ENCODE results near the gene PCNT. TPM values are rescaled to one million over a fixed set of nuclear protein-coding genes. Genes with fewer than 3 reads are reported as not detected.
A peak's percentile ranks its signal among the peaks of the same experiment; 100 is the strongest.

The PCNT gene
- total RNA-seq, 5 donors from 2014 or later (not counting 1 experiment from before 2014, with no cell fraction given), result 52.8 to 65.0 (median 58.6) TPM

DNA sequence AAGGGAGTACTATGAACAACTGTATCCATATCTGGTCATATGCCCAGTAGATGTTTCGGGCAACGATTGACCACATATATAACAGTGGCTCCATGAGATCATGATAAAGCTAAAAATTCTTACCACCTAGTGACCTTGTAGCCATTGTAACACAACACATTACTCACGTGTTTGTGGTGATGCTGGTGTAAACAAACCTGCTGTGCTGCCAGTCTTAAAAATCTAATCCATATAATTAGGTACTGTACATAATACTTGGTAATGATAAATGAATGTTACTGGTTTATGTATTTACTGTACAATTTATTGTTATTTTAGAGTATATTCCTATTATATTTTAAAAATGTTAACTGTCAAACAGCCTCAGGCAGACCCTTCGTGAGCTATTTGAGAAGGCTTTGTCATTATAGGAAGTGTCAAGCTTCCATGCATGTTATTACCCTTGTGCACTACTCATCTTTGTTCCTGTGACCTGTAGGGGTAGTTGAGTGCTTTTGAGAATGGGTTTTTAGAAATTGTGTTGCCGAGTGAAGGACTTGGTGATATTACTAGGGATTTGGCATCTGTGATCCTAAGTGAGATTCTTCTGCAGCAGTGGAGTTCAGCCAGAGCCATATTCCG, 158.4 kb downstream of the PCNT start:
- H3K9me3 ChIP-seq, result no peaks in the 10 kb centered on the region

DNA sequence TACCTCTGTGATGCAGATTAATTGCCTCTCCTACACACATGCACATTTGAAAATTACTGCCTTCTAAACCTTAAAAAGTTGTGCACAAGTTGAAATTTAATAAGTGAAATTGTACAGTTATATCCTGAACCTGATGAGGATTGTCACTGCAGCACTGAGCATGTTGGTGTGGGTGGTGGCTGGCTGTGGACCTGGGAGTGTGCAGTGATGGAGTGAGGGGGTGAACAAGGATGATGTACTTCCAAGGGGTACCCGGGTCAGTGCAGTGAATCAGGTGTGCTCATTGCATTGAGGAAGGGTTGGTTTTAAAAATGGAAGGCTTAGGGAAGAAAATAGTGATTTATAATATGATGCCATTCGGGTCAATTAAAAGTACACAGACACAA, 158.9 kb downstream of the PCNT start:
- Histone ChIP-seq H3K36me3 (ENCODE audit: control insufficient read depth in 2 of 2, extremely low read depth in 1 of 2, insufficient read depth in 1 of 2, low read length in 1 of 2) (peaks cover 2 to 47% of the 10 kb centered on the region in 2 donors), H3K27me3 (replicated peaks in 1 of 2; ENCODE audit: control insufficient read depth in 2 of 2, extremely low read depth in 1 of 2, insufficient read depth in 2 of 2, low read length in 1 of 2) (no peaks in the 10 kb centered on the region), H3K9me3 (no peaks in the 10 kb centered on the region), H3K27ac (ENCODE audit: low read length) (no peak overlapping the region), H3K4me3 (ENCODE audit: control insufficient read depth in 1 of 2, extremely low read depth in 1 of 2, low read length in 1 of 2) (no peak overlapping the region), H3K4me1 (ENCODE audit: control insufficient read depth in 1 of 2, extremely low read depth in 1 of 2, insufficient read depth in 2 of 2, low read length in 2 of 2) (peaks cover 4 to 11% of the 10 kb centered on the region in 2 experiments)
- Mint-ChIP-seq H3K4me1 (peaks cover 39 to 45% (median 44%) of the 10 kb centered on the region in 3 donors), H3K9me3 (no peaks in the 10 kb centered on the region), H3K27me3 (no peaks in the 10 kb centered on the region), H3K27ac (peak overlapping the region; percentile 3 to 41), H3K36me3 (peaks cover 47% of the 10 kb centered on the region), H3K4me3 (no peak overlapping the region)
- POLR2A ChIA-PET, result no interaction called here
- ATAC-seq (replicated peaks in 1 of 4), result no peak
- no CpG with 5 or more reads among the region's 2 CpGs for WGBS (ENCODE audit: insufficient coverage)
- CTCF ChIA-PET, result no interaction called here
- no peak for DNase-seq

More for the DNA sequence above, 158.4 kb downstream of the PCNT start:
- peaks cover 46% of the 10 kb centered on the region for H3K36me3 Mint-ChIP-seq
- no peak for ATAC-seq (replicated peaks in 1 of 4)
- H3K27me3 Mint-ChIP-seq, result no peaks in the 10 kb centered on the region
- no peak overlapping the region for H3K27ac Mint-ChIP-seq
- WGBS (ENCODE audit: insufficient coverage), result no CpG with 5 or more reads among the region's 6 CpGs
- ChIA-PET CTCF (interaction anchor here in 1 of 2 donors (0.5 to 0.6 kb wide), 2 partner anchors 11 to 21 kb away, joined by 3 to 4 read pairs; no protein-coding TSS in a partner anchor), POLR2A (no interaction called here)
- H3K4me3 Mint-ChIP-seq, result no peak overlapping the region
- no peaks in the 10 kb centered on the region for H3K9me3 Mint-ChIP-seq
- Histone ChIP-seq H3K4me1 (ENCODE audit: control insufficient read depth in 1 of 2, extremely low read depth in 1 of 2, insufficient read depth in 2 of 2, low read length in 2 of 2) (peaks cover 4 to 11% of the 10 kb centered on the region in 2 experiments), H3K27ac (ENCODE audit: low read length) (no peak overlapping the region), H3K4me3 (ENCODE audit: control insufficient read depth in 1 of 2, extremely low read depth in 1 of 2, low read length in 1 of 2) (no peak overlapping the region), H3K36me3 (ENCODE audit: control insufficient read depth in 2 of 2, extremely low read depth in 1 of 2, insufficient read depth in 1 of 2, low read length in 1 of 2) (peaks cover 2 to 44% of the 10 kb centered on the region in 2 donors), H3K27me3 (replicated peaks in 1 of 2; ENCODE audit: control insufficient read depth in 2 of 2, extremely low read depth in 1 of 2, insufficient read depth in 2 of 2, low read length in 1 of 2) (no peaks in the 10 kb centered on the region)
- no peak for DNase-seq
- peaks cover 42 to 46% (median 45%) of the 10 kb centered on the region in 3 donors for H3K4me1 Mint-ChIP-seq

DNA sequence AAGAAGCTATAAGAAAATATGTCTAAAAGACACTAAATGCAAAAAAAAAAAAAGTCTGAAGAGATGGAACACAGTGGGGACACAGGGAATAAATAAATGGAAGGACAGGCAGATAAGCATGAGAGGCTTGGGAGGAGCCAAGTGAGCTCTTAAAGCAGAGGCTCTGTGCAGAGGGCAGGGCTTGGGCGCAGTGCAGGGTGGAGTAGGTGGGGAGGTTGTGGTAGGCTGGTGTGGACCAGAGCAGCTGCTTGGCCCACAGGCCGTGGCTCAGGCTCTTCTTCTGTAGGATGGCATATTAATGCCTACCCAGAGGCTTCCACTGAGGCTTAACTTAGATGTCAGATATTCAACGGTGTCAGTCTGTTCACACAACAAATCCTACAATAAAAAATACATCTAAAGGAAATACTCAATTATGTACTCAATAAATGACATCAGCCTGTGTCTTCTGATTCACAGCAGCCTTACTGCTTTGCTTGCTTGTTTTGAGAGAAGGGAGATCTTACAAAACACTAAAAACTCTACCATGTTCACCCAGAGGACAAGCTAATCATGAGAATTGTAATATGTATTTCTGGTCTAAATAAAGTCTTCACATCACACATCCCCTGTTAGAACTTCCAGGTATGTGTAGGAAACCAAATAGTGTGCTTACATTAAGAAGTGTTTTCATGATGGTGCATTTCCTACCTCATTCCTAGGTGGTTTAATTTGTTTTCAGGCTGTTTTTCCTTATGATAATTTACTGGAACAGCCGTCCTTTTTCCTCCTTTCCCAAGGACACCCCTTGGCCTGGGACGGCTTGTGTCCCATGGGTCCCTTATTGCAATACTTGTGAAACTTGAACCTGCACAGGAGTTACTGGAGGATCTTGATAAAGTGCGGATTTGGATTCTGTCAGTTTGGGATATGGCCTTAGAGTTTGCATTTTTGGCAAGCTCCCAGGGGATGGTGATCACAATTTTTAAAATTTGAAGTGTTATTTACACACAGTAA, 159.6 kb downstream of the PCNT start:
- POLR2A ChIA-PET, result no interaction called here
- Histone ChIP-seq H3K36me3 (ENCODE audit: control insufficient read depth in 2 of 2, extremely low read depth in 1 of 2, insufficient read depth in 1 of 2, low read length in 1 of 2) (peaks cover 2 to 51% of the 10 kb centered on the region in 2 donors), H3K27ac (ENCODE audit: low read length) (no peak overlapping the region), H3K9me3 (no peaks in the 10 kb centered on the region), H3K4me1 (ENCODE audit: control insufficient read depth in 1 of 2, extremely low read depth in 1 of 2, insufficient read depth in 2 of 2, low read length in 2 of 2) (peaks cover 4 to 11% of the 10 kb centered on the region in 2 experiments), H3K27me3 (replicated peaks in 1 of 2; ENCODE audit: control insufficient read depth in 2 of 2, extremely low read depth in 1 of 2, insufficient read depth in 2 of 2, low read length in 1 of 2) (no peaks in the 10 kb centered on the region), H3K4me3 (ENCODE audit: control insufficient read depth in 1 of 2, extremely low read depth in 1 of 2, low read length in 1 of 2) (no peak overlapping the region)
- Mint-ChIP-seq H3K27me3 (no peaks in the 10 kb centered on the region), H3K4me3 (no peak overlapping the region), H3K4me1 (peaks cover 38 to 44% (median 44%) of the 10 kb centered on the region in 3 donors), H3K9me3 (no peaks in the 10 kb centered on the region), H3K27ac (peak overlapping the region in 1 of 2 donors; percentile 32), H3K36me3 (peaks cover 47% of the 10 kb centered on the region)
- CTCF ChIA-PET, result interaction anchor here in 1 of 2 donors (0.6 kb wide), 1 partner anchor 15 kb away, joined by 7 read pairs; no protein-coding TSS in a partner anchor
- peak in 3 of 4 experiments; percentile 38 to 67 (median 51) for ATAC-seq (replicated peaks in 1 of 4)
- WGBS (ENCODE audit: insufficient coverage), result no CpG with 5 or more reads among the region's 6 CpGs
- DNase-seq, result peak in 9 of 35 experiments; percentile 4 to 38 (median 12)

DNA sequence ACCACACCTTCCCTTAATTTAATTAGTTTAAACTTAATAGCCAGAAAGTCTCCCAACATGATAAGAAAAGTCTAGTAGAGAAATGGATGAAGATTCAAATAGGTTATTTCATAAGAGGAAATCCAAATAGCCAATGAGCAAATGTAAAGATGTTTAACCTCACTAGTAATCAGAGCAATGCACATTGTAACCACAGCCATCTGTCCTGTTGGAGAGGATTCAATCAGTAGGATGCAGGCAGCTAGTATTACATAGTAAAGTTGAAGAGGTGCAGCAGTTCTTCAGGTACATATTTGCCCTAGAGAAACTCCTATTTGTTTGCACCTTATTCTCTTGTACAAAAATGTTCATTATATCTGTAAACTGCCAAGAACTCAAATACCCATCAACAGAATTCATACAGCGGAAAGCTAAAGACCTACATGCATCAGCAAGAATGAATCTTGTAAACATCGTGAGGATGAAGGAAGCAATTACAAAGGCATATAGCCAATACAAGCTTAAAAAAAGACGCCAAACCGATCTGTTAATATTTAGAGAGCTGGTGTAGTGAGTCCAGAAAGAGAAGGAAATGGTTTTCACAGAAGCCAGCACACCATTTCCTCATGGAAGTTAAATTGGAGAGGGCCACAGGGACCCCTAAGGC, 162.6 kb downstream of the PCNT start:
- peaks cover 4 to 11% of the 10 kb centered on the region in 2 experiments for H3K4me1 ChIP-seq (ENCODE audit: control insufficient read depth in 1 of 2, extremely low read depth in 1 of 2, insufficient read depth in 2 of 2, low read length in 2 of 2)
- H3K27me3 ChIP-seq (replicated peaks in 1 of 2; ENCODE audit: control insufficient read depth in 2 of 2, extremely low read depth in 1 of 2, insufficient read depth in 2 of 2, low read length in 1 of 2), result no peaks in the 10 kb centered on the region
- ChIA-PET CTCF (no interaction called here), POLR2A (no interaction called here)
- Mint-ChIP-seq H3K27ac (no peak overlapping the region), H3K4me1 (peaks cover 25 to 36% (median 35%) of the 10 kb centered on the region in 3 donors), H3K9me3 (no peaks in the 10 kb centered on the region), H3K4me3 (no peak overlapping the region), H3K36me3 (peaks cover 37% of the 10 kb centered on the region), H3K27me3 (no peaks in the 10 kb centered on the region)
- no peak overlapping the region for H3K4me3 ChIP-seq (ENCODE audit: control insufficient read depth in 1 of 2, extremely low read depth in 1 of 2, low read length in 1 of 2)
- WGBS (ENCODE audit: insufficient coverage), result 100% methylated on average over 1 of the region's 4 CpGs
- H3K27ac ChIP-seq (ENCODE audit: low read length), result no peak overlapping the region
- DNase-seq, result no peak
- peaks cover 2 to 46% of the 10 kb centered on the region in 2 donors for H3K36me3 ChIP-seq (ENCODE audit: control insufficient read depth in 2 of 2, extremely low read depth in 1 of 2, insufficient read depth in 1 of 2, low read length in 1 of 2)
- no peak for ATAC-seq (replicated peaks in 1 of 4)
- no peaks in the 10 kb centered on the region for H3K9me3 ChIP-seq

DNA sequence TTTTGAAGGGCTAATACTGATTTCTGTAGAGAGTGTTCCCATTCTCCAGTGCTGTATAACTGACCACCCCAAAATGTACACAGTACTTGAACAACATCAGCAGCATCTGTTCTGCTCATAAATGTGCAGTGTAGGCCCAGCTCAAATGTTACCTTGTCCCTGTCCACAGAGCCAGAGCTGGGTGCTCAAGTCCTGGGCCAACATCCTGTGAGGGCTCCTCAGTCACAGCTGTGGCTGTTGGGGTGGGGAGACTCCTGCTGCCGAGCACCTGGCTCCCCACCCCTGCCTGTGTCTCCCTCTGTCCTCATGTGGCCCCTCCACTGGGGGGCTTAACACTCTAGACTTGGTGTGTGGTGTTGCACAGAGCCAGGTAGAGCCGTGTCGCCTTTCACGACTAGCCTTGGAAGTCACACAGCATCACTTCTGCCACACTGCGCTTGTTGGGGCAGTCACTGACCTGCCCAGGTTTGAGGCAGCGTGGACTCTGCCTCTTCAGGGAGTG, 165.3 kb downstream of the PCNT start:
- Mint-ChIP-seq H3K27me3 (no peaks in the 10 kb centered on the region), H3K9me3 (peaks cover 0 to 5% (median 3%) of the 10 kb centered on the region in 3 donors), H3K4me1 (peaks cover 16 to 26% (median 20%) of the 10 kb centered on the region in 3 donors), H3K27ac (peak overlapping the region in 1 of 2 donors; percentile 61), H3K4me3 (no peak overlapping the region), H3K36me3 (peaks cover 58% of the 10 kb centered on the region)
- CTCF ChIA-PET, result no interaction called here
- no peaks in the 10 kb centered on the region for H3K4me1 ChIP-seq (ENCODE audit: control insufficient read depth in 1 of 2, extremely low read depth in 1 of 2, insufficient read depth in 2 of 2, low read length in 2 of 2)
- WGBS (ENCODE audit: insufficient coverage), result 100% methylated on average over 4 of the region's 6 CpGs
- H3K9me3 ChIP-seq, result no peaks in the 10 kb centered on the region
- DNase-seq (no peak), ATAC-seq (replicated peaks in 1 of 4) (no peak)
- POLR2A ChIA-PET, result no interaction called here
- H3K27me3 ChIP-seq (replicated peaks in 1 of 2; ENCODE audit: control insufficient read depth in 2 of 2, extremely low read depth in 1 of 2, insufficient read depth in 2 of 2, low read length in 1 of 2), result no peaks in the 10 kb centered on the region
- H3K27ac ChIP-seq (ENCODE audit: low read length), result no peak overlapping the region
- H3K36me3 ChIP-seq (ENCODE audit: control insufficient read depth in 2 of 2, extremely low read depth in 1 of 2, insufficient read depth in 1 of 2, low read length in 1 of 2), result peaks cover 9 to 57% of the 10 kb centered on the region in 2 donors
- no peak overlapping the region for H3K4me3 ChIP-seq (ENCODE audit: control insufficient read depth in 1 of 2, extremely low read depth in 1 of 2, low read length in 1 of 2)

DNA sequence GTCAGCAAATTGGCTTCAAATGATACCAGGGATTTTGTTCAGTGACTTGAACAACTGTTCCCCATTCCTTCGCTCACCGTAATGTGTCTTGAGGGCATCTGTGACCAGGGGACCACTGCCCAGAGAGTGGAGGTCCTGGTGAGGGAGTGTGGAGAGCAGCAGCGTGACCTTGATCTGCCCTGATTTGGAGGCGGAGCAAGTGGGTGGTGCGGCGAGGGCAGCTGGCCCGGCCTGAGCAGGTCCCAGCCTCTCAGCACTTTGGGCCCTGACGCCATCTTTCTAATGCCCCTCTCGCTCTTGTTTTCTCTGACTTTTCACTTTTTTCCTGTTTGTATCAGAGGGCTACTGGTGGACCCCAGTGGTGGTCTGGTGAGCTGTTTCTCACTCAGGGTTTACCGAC, 165.8 kb downstream of the PCNT start:
- no peak overlapping the region for H3K4me3 ChIP-seq (ENCODE audit: control insufficient read depth in 1 of 2, extremely low read depth in 1 of 2, low read length in 1 of 2)
- DNase-seq (no peak), ATAC-seq (replicated peaks in 1 of 4) (no peak)
- H3K36me3 Mint-ChIP-seq, result peaks cover 60% of the 10 kb centered on the region
- no peak overlapping the region for H3K4me3 Mint-ChIP-seq
- no peaks in the 10 kb centered on the region for H3K9me3 ChIP-seq
- no peaks in the 10 kb centered on the region for H3K4me1 ChIP-seq (ENCODE audit: control insufficient read depth in 1 of 2, extremely low read depth in 1 of 2, insufficient read depth in 2 of 2, low read length in 2 of 2)
- no peak overlapping the region for H3K27ac ChIP-seq (ENCODE audit: low read length)
- H3K9me3 Mint-ChIP-seq, result peaks cover 0 to 5% (median 3%) of the 10 kb centered on the region in 3 donors
- H3K27me3 Mint-ChIP-seq, result no peaks in the 10 kb centered on the region
- CTCF ChIA-PET, result no interaction called here
- H3K27me3 ChIP-seq (replicated peaks in 1 of 2; ENCODE audit: control insufficient read depth in 2 of 2, extremely low read depth in 1 of 2, insufficient read depth in 2 of 2, low read length in 1 of 2), result no peaks in the 10 kb centered on the region
- POLR2A ChIA-PET, result no interaction called here
- 100% methylated on average over 3 of the region's 10 CpGs for WGBS (ENCODE audit: insufficient coverage)
- peak overlapping the region in 1 of 2 donors; percentile 17 for H3K27ac Mint-ChIP-seq
- peaks cover 16 to 27% (median 20%) of the 10 kb centered on the region in 3 donors for H3K4me1 Mint-ChIP-seq
- peaks cover 9 to 57% of the 10 kb centered on the region in 2 donors for H3K36me3 ChIP-seq (ENCODE audit: control insufficient read depth in 2 of 2, extremely low read depth in 1 of 2, insufficient read depth in 1 of 2, low read length in 1 of 2)

Data from T-cell (primary cell).